ENCODE data around the gene CDK5RAP1. TPM values are rescaled to one million over a fixed set of nuclear protein-coding genes. Genes with fewer than 3 reads are reported as not detected.

CDK5RAP1 gene
- total RNA-seq, 1 donor from 2014 or later = 14.7 TPM

DNA sequence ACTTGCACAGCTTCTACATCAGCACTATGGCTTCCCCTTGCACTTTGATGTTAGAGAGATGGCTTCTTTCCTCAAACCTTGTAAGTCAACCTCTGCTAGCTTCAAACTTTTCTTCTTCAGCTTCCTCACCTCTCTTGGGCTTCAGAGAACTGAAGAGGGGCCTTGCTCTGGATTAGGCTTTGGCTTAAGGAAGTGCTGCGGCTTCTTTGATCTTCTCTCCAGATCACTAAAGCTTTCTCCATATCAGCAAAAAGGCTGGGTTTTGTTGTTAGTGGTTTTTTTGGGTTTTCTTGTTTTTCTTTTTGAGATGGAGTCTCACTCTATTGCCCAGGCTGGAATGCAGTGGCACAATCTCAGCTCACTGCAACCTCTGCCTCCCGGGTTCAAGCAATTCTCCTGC is 24.0 kb downstream of the CDK5RAP1 start:
- ATAC-seq = no peak

GRCh38 chr20:33373735-33374605 is 27.3 kb downstream of the CDK5RAP1 start:
- ATAC-seq = no peak

GRCh38 chr20:33372993-33373441 is 28.3 kb downstream of the CDK5RAP1 start:
- ATAC-seq = peak; percentile 31

DNA sequence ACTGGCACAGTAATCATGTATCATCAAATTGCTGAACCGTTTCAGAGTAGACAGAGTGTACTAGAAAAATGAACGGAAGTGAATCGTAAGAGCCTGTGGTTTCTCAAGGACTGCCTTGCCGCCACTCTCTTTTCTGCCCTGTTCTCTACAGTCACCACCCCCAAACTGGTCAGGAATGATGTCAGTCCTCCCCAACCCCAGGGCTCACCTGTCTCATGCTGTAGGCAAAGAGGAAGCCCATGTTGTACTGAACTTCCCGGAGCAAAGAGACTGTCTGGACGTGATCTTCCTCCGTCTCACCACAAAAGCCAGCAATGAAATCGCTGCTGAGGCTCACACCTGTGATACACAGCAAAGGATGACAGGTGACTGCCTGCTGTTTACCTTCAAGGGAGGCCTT is 31.0 kb downstream of the CDK5RAP1 start:
- ATAC-seq = peak; percentile 66

GRCh38 chr20:33362898-33363297 is 38.4 kb downstream of the CDK5RAP1 start:
- no peak for ATAC-seq

GRCh38 chr20:33359399-33360261 is 41.7 kb downstream of the CDK5RAP1 start:
- ATAC-seq = no peak

GRCh38 chr20:33353013-33353402 is 48.3 kb downstream of the CDK5RAP1 start:
- ATAC-seq = no peak

DNA sequence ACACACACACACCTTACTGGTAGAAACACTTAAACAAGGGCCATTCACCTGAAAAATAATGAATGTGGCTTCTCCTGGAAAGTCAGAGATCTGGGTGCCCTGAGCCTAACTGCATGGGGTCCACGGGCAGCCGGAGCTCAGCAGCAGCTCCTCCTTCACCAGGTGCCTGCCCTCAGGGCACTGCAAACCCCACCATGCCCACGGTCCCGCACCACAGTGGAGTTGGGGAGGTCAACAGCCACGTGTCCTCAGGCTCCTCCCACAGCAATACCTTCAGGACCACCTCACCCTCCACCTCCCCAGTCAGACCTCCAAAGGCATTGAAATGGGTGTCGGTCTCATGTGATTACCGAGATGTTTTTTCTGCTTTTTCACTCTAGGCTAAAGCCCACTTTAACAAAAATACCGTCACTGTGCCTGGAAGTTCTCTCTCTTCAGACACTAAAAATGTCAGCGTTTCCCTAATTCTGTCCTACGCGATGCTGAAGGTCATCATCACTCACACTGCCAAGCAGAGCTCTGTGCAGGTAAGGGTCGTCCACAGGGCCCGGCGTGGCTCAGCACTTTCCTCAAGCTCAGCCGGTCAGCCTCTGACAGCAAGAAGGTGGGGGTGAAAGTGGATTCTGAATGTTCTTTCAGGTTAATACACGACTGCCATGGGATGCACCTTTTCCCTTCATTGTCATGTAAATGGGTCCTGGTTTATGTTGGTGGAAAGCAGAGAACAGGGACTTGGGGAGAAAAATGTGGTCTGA is 48.9 kb downstream of the CDK5RAP1 start:
- ATAC-seq = no peak

GRCh38 chr20:33351696-33352095 is 49.6 kb downstream of the CDK5RAP1 start:
- no peak for ATAC-seq

- ATAC-seq = no peak
Measured at GRCh38 chr20:33349493-33349892, 51.8 kb downstream of the CDK5RAP1 start.

- ATAC-seq = peak; percentile 13
Measured at GRCh38 chr20:33348136-33348937, 53.0 kb downstream of the CDK5RAP1 start.

- ATAC-seq = no peak
Measured at GRCh38 chr20:33345342-33345741, 56.0 kb downstream of the CDK5RAP1 start.

DNA sequence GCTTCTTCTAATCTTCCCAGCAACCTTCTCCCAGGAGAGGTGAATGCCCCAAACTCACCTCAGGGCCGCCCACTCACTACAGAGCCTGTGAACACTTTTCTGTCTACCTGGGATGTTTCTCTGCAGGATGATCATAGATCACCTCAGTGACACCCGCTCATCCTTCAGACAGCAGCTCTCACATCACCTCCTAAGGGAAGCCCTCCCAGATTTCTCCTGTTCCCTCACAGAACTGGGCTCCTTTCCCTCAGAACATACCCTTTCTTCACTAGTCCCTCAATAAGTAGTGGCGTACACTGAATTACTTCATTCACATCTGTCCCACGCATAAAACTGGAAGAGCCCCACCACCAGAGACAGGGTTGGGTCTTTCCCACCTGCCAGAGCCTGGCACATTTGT is 57.8 kb downstream of the CDK5RAP1 start:
- ATAC-seq = no peak

DNA sequence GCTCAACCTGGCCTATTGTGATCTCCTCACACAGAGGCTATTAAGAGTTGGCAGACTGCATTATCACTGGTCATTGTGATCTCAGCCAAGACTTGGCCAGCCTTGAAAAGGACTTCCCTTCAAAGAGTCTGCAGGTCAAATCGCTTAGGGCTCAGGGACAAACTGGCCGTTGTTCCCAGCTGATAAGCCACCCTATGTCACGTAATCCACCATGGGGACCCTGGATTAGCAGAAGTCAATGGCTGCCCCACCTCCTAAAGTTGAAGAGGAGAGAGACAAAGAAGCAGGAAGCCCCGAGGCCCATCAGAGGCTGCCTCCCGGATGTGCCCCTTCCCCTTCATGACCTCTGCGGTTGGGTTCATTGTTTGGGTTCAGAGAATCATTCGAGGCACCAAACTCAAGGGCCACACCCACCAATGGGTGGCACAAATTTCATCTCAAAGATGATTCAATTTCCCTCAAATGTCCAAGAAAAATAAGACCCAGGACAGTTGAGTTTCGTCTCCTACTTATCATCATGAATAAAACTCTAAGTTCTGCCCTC is 61.7 kb downstream of the CDK5RAP1 start:
- no peak for ATAC-seq

DNA sequence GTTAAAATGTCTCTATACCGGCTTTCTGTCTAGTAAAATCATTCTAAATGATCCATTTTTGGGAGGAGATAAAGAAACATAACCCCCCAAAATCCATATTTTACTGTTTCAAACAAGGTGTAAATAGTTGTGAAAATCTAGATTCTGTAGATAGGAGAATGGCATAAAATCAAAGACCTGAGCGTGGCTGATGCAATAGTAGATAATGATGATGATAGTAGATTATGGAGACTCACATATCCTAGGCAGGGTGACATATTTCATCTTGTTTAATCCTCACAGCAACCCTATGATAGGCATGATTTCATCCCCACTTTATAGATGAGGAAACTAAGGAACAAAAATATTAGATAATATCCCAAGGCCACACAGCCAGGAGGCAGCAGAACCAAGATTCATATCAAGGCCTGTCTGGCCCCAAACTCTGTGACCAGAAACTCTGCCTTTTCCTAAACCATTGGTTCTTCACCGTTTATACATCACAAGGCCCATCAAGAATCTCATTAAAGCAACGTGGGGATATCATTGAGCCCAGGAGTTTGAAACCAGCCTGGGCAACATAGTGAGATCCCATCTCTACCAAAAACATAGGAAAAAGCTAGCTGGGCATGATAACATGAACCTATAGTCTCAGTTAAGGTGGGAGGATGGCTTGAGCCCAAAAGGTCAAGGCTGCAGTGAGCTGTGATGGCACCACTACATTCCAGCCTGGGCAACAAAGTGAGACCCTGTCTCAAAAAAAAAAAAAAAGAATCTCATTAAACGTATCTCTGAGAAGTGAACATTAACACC is 62.7 kb downstream of the CDK5RAP1 start:
- no peak for ATAC-seq

GRCh38 chr20:33337531-33338165 is 63.7 kb downstream of the CDK5RAP1 start:
- ATAC-seq = no peak

- ATAC-seq = no peak
Measured at GRCh38 chr20:33337119-33337518, 64.2 kb downstream of the CDK5RAP1 start.

DNA sequence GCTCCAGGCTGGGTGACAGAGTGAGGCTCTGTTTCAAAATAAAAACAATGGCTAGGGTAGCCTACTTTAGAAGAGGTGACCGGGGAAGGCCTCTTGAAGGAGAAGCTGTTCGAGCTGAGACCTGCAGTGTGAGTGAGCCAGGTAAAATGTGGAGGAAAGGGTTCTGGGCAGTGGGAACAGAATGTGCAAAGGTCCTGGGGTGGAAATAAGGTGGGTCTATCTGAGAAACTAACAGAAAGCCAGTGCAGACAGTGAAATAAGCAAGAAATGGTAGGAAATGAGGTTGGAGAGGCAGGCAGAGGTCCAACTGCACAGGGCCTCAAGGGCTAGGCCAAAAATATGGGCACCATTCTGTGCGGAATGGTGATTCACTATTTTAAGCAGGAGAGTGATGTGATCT is 64.9 kb downstream of the CDK5RAP1 start:
- no peak for ATAC-seq

DNA sequence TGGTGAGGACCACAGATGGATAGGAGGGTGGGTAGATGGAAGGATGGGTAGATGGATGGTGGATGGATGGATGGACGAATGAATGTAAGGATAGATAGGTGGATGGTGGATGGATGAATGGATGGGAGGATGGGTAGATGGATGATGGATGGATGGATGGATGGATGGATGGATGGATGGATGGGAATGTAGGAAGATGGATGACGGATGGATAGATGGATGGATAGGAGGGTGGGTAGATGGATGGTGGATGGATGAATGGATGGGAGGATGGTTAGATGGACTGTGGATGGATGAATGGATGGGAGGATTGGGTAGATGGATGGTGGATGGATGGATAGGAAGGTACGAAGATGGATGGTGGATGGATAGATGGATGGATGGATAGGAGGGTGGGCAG is 67.2 kb downstream of the CDK5RAP1 start:
- no peak for ATAC-seq

- ATAC-seq = no peak
Measured at GRCh38 chr20:33333616-33334015, 67.7 kb downstream of the CDK5RAP1 start.

Measured in esophagus mucosa (tissue), 1 donor.